ENCODE results near the gene C19orf33.

The C19orf33 gene

GRCh38 chr19:38283271-38283670, 20.8 kb upstream of the C19orf33 start:
- DNase-seq = no peak
- Histone ChIP-seq H2BK120ac (ENCODE audit: insufficient read depth, low read length, poor library complexity) (no peak overlapping the region), H2BK12ac (ENCODE audit: low read length) (peak overlapping the region; percentile 32), H3K36me3 (ENCODE audit: control insufficient read depth in 1 of 2, insufficient read depth in 2 of 2, low read length in 2 of 2) (peaks cover 39 to 40% of the 10 kb centered on the region in 2 experiments), H3K4me2 (ENCODE audit: low read length) (no peak overlapping the region), H4K12ac (ENCODE audit: low read depth, low read length) (no peak overlapping the region), H3K4ac (ENCODE audit: low read depth, low read length) (peak overlapping the region; percentile 57), H2AK5ac (ENCODE audit: low read length) (peak overlapping the region; percentile 56), H3K4me3 (ENCODE audit: low read depth, low read length) (peak overlapping the region; percentile 30), H4K91ac (ENCODE audit: low read depth, low read length) (peak overlapping the region; percentile 2), H3K18ac (ENCODE audit: low read length) (no peak overlapping the region), H3K79me1 (ENCODE audit: low read length) (peaks cover 7% of the 10 kb centered on the region), H3K27me3 (ENCODE audit: insufficient read depth, low read length) (no peaks in the 10 kb centered on the region), H3K79me2 (ENCODE audit: control insufficient read depth, insufficient read depth, low read length, poor library complexity) (peaks cover 27% of the 10 kb centered on the region), H3K27ac (ENCODE audit: low read depth, low read length) (no peak overlapping the region), H3K14ac (ENCODE audit: low read length) (no peak overlapping the region), H3K9ac (ENCODE audit: low read length) (no peak overlapping the region), H3K4me1 (ENCODE audit: control insufficient read depth in 1 of 2, insufficient read depth in 2 of 2, low read length in 2 of 2) (peaks cover 10 to 22% of the 10 kb centered on the region in 2 experiments), H2BK5ac (ENCODE audit: low read depth, low read length, poor library complexity) (no peak overlapping the region), H2AFZ (ENCODE audit: insufficient read depth, low read length, poor library complexity) (no peak overlapping the region), H3K9me3 (ENCODE audit: insufficient read depth, low read depth, low read length) (no peaks in the 10 kb centered on the region), H4K8ac (ENCODE audit: low read depth, low read length) (peak overlapping the region; percentile 22), H3K23ac (ENCODE audit: low read length) (no peak overlapping the region)
- WGBS (ENCODE audit: extremely low coverage, insufficient coverage, insufficient read length) = no CpG with 5 or more reads among the region's 8 CpGs

- no peaks in the 10 kb centered on the region for H3K27me3 ChIP-seq (ENCODE audit: insufficient read depth, low read length)
- no peak overlapping the region for H4K8ac ChIP-seq (ENCODE audit: low read depth, low read length)
- no peak overlapping the region for H3K4me3 ChIP-seq (ENCODE audit: low read depth, low read length)
- H2AK5ac ChIP-seq (ENCODE audit: low read length) = no peak overlapping the region
- H3K79me2 ChIP-seq (ENCODE audit: control insufficient read depth, insufficient read depth, low read length, poor library complexity) = peaks cover 25% of the 10 kb centered on the region
- H3K14ac ChIP-seq (ENCODE audit: low read length) = no peak overlapping the region
- no peak overlapping the region for H2BK12ac ChIP-seq (ENCODE audit: low read length)
- peaks cover 3% of the 10 kb centered on the region for H3K79me1 ChIP-seq (ENCODE audit: low read length)
- no peaks in the 10 kb centered on the region for H3K9me3 ChIP-seq (ENCODE audit: insufficient read depth, low read depth, low read length)
- no peak overlapping the region for H3K4me2 ChIP-seq (ENCODE audit: low read length)
- no peak overlapping the region for H3K23ac ChIP-seq (ENCODE audit: low read length)
- H4K12ac ChIP-seq (ENCODE audit: low read depth, low read length) = no peak overlapping the region
- H4K91ac ChIP-seq (ENCODE audit: low read depth, low read length) = no peak overlapping the region
- peaks cover 49 to 50% of the 10 kb centered on the region in 2 experiments for H3K36me3 ChIP-seq (ENCODE audit: control insufficient read depth in 1 of 2, insufficient read depth in 2 of 2, low read length in 2 of 2)
- no peak overlapping the region for H3K18ac ChIP-seq (ENCODE audit: low read length)
- no peak overlapping the region for H2AFZ ChIP-seq (ENCODE audit: insufficient read depth, low read length, poor library complexity)
- H3K4me1 ChIP-seq (ENCODE audit: control insufficient read depth in 1 of 2, insufficient read depth in 2 of 2, low read length in 2 of 2) = peaks cover 6 to 20% of the 10 kb centered on the region in 2 experiments
- H3K4ac ChIP-seq (ENCODE audit: low read depth, low read length) = peak overlapping the region; percentile 13
- DNase-seq = no peak
- no peak overlapping the region for H3K9ac ChIP-seq (ENCODE audit: low read length)
- WGBS (ENCODE audit: extremely low coverage, insufficient coverage, insufficient read length) = no CpG with 5 or more reads among the region's 7 CpGs
- no peak overlapping the region for H2BK5ac ChIP-seq (ENCODE audit: low read depth, low read length, poor library complexity)
- H2BK120ac ChIP-seq (ENCODE audit: insufficient read depth, low read length, poor library complexity) = no peak overlapping the region
- no peak overlapping the region for H3K27ac ChIP-seq (ENCODE audit: low read depth, low read length)
Measured at GRCh38 chr19:38284422-38284821, 19.6 kb upstream of the C19orf33 start.

DNA sequence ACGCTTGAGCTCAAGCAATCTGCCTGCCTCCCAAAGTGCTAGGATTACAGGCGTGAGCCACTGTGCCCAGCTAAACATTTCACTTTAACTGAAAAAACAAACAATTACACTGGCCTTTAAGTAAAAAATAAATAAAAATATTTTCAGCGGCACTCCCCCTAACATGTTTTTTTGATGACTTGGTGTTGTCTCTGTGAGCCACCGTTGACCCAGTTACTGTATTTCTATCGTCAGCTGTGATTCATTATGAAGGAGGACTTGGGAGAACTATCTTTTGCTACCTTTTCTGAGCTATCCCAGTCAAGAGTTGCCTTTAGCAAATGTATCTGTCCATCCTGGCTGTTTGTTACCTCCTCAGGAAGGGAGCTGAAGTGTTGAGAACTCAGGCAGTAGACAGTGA, 18.5 kb upstream of the C19orf33 start:
- DNase-seq = no peak
- Histone ChIP-seq H4K12ac (ENCODE audit: low read depth, low read length) (no peak overlapping the region), H2BK12ac (ENCODE audit: low read length) (no peak overlapping the region), H3K4ac (ENCODE audit: low read depth, low read length) (no peak overlapping the region), H2BK120ac (ENCODE audit: insufficient read depth, low read length, poor library complexity) (no peak overlapping the region), H3K14ac (ENCODE audit: low read length) (no peak overlapping the region), H2BK5ac (ENCODE audit: low read depth, low read length, poor library complexity) (no peak overlapping the region), H4K8ac (ENCODE audit: low read depth, low read length) (no peak overlapping the region), H3K23ac (ENCODE audit: low read length) (no peak overlapping the region), H2AFZ (ENCODE audit: insufficient read depth, low read length, poor library complexity) (no peak overlapping the region), H3K79me2 (ENCODE audit: control insufficient read depth, insufficient read depth, low read length, poor library complexity) (peaks cover 20% of the 10 kb centered on the region), H2AK5ac (ENCODE audit: low read length) (no peak overlapping the region), H3K4me3 (ENCODE audit: low read depth, low read length) (no peak overlapping the region), H3K9ac (ENCODE audit: low read length) (no peak overlapping the region), H3K9me3 (ENCODE audit: insufficient read depth, low read depth, low read length) (no peaks in the 10 kb centered on the region), H3K27me3 (ENCODE audit: insufficient read depth, low read length) (no peaks in the 10 kb centered on the region), H3K18ac (ENCODE audit: low read length) (no peak overlapping the region), H4K91ac (ENCODE audit: low read depth, low read length) (no peak overlapping the region), H3K27ac (ENCODE audit: low read depth, low read length) (no peak overlapping the region), H3K4me1 (ENCODE audit: control insufficient read depth in 1 of 2, insufficient read depth in 2 of 2, low read length in 2 of 2) (peaks cover 3 to 13% of the 10 kb centered on the region in 2 experiments), H3K4me2 (ENCODE audit: low read length) (no peak overlapping the region), H3K36me3 (ENCODE audit: control insufficient read depth in 1 of 2, insufficient read depth in 2 of 2, low read length in 2 of 2) (peaks cover 55 to 57% of the 10 kb centered on the region in 2 experiments), H3K79me1 (ENCODE audit: low read length) (peaks cover 3% of the 10 kb centered on the region)
- no CpG with 5 or more reads among the region's 5 CpGs for WGBS (ENCODE audit: extremely low coverage, insufficient coverage, insufficient read length)

- Histone ChIP-seq H3K23ac (ENCODE audit: low read length) (no peak overlapping the region), H4K12ac (ENCODE audit: low read depth, low read length) (no peak overlapping the region), H3K4me3 (ENCODE audit: low read depth, low read length) (no peak overlapping the region), H2BK5ac (ENCODE audit: low read depth, low read length, poor library complexity) (no peak overlapping the region), H2BK120ac (ENCODE audit: insufficient read depth, low read length, poor library complexity) (no peak overlapping the region), H3K14ac (ENCODE audit: low read length) (no peak overlapping the region), H3K4me2 (ENCODE audit: low read length) (no peak overlapping the region), H3K27ac (ENCODE audit: low read depth, low read length) (no peak overlapping the region), H3K79me1 (ENCODE audit: low read length) (peaks cover 2% of the 10 kb centered on the region), H3K36me3 (ENCODE audit: control insufficient read depth in 1 of 2, insufficient read depth in 2 of 2, low read length in 2 of 2) (peaks cover 68 to 69% of the 10 kb centered on the region in 2 experiments), H3K9ac (ENCODE audit: low read length) (no peak overlapping the region), H4K91ac (ENCODE audit: low read depth, low read length) (no peak overlapping the region), H2AFZ (ENCODE audit: insufficient read depth, low read length, poor library complexity) (no peak overlapping the region), H4K8ac (ENCODE audit: low read depth, low read length) (no peak overlapping the region), H3K9me3 (ENCODE audit: insufficient read depth, low read depth, low read length) (peaks cover under 1% of the 10 kb centered on the region), H2BK12ac (ENCODE audit: low read length) (no peak overlapping the region), H2AK5ac (ENCODE audit: low read length) (no peak overlapping the region), H3K4me1 (ENCODE audit: control insufficient read depth in 1 of 2, insufficient read depth in 2 of 2, low read length in 2 of 2) (peaks cover 2 to 6% of the 10 kb centered on the region in 2 experiments), H3K18ac (ENCODE audit: low read length) (no peak overlapping the region), H3K27me3 (ENCODE audit: insufficient read depth, low read length) (no peaks in the 10 kb centered on the region), H3K4ac (ENCODE audit: low read depth, low read length) (no peak overlapping the region), H3K79me2 (ENCODE audit: control insufficient read depth, insufficient read depth, low read length, poor library complexity) (peaks cover 10% of the 10 kb centered on the region)
- no peak for DNase-seq
- no CpG with 5 or more reads among the region's 9 CpGs for WGBS (ENCODE audit: extremely low coverage, insufficient coverage, insufficient read length)
Measured at GRCh38 chr19:38287604-38288003, 16.4 kb upstream of the C19orf33 start.

Data from trophoblast cell (in vitro differentiated cells and primary cell).